MCF 10A (cell line): ENCODE data around the gene ACR. TPM values are rescaled to one million over a fixed set of nuclear protein-coding genes. Genes with fewer than 3 reads are reported as not detected.

Experiments used
- Bru-seq: library from RNA; stranded (reverse); fragments of 400-500 nt; gene quantifications from one replicate; lab custom pipeline; 2021; lab: Mats Ljungman, UMichigan
- BruChase-seq, 2 experiments: library from RNA; stranded (reverse); fragments of 400-500 nt; gene quantifications; one replicate each; lab custom pipeline; 2021; lab: Mats Ljungman, UMichigan
- BruUV-seq: library from RNA; stranded (reverse); fragments of 400-500 nt; replicated peaks from 2 replicates; lab custom pipeline; 2021; lab: Mats Ljungman, UMichigan
- CTCF ChIA-PET: fragments of 300-600 bp; sonication (Branson Sonifier 250); formaldehyde crosslinking; extraction: SDS; loops from one replicate; lab custom pipeline; 2021; ENCODE audit warnings: antibody characterized with exemption, inconsistent platforms; lab: Yijun Ruan, JAX
- POLR2A ChIA-PET: fragments of 300-600, 350-650 bp; sonication (Branson Sonifier 250); formaldehyde crosslinking; extraction: SDS; loops from one replicate; lab custom pipeline; 2020; ENCODE audit warnings: antibody characterized with exemption, inconsistent platforms; lab: Yijun Ruan, JAX
- DNase-seq: peaks from one replicate; pipeline ENCODE4 v3.0.0-alpha.2; 2018; ENCODE audit not compliant: unreplicated experiment
- H3K27ac Mint-ChIP-seq: one replicate; pipeline ENCODE4 v1.8.0; 2022; ENCODE audit warnings: mild to moderate bottlenecking, low read depth, mixed read lengths; ENCODE audit not compliant: unreplicated experiment
- H3K27me3 Mint-ChIP-seq: one replicate; pipeline ENCODE4 v1.8.0; 2022; ENCODE audit warnings: mixed read lengths; ENCODE audit not compliant: insufficient read depth, unreplicated experiment
- H3K36me3 Mint-ChIP-seq: one replicate; pipeline ENCODE4 v1.8.0; 2022; ENCODE audit warnings: mild to moderate bottlenecking, moderate library complexity, mixed read lengths; ENCODE audit not compliant: insufficient read depth, unreplicated experiment
- H3K4me1 Mint-ChIP-seq: one replicate; pipeline ENCODE4 v1.8.0; 2022; ENCODE audit warnings: mixed read lengths; ENCODE audit not compliant: insufficient read depth, unreplicated experiment
- H3K4me3 Mint-ChIP-seq: one replicate; pipeline ENCODE4 v1.8.0; 2022; ENCODE audit warnings: mild to moderate bottlenecking, moderate library complexity, mixed read lengths; ENCODE audit not compliant: unreplicated experiment
- H3K9me3 Mint-ChIP-seq: one replicate; pipeline ENCODE4 v1.8.0; 2022; ENCODE audit warnings: mixed read lengths; ENCODE audit not compliant: unreplicated experiment
- CTCF ChIP-seq: fragments of 200-600 bp; IDR thresholded peaks from one replicate; pipeline ENCODE4 v1.8.0; 2022; ENCODE audit warnings: antibody characterized with exemption, mild to moderate bottlenecking; ENCODE audit not compliant: unreplicated experiment
- intact Hi-C: fragments of 100-400 bp; cut with micrococcal nuclease; formaldehyde crosslinking; loops from 2 replicates; pipeline ENCODE4 v1.14.1; 2022
- long read RNA-seq: library from polyadenylated mRNA; stranded (forward); transcript quantifications from one replicate; pipeline ENCODE4 v2.0.0, GENCODE V29; 2022
- total RNA-seq: library from RNA; stranded (reverse); gene quantifications from 2 replicates; pipeline ENCODE4 v1.2.3, GENCODE V29; 2022

ACR gene
- total RNA-seq = not detected in 2 replicates
- Bru-seq, nascent RNA = not detected
- percentile 16 among the genes with signal in this experiment for BruChase-seq, experiment 1, labeled RNA remaining after a 6-hour chase
- BruChase-seq, experiment 2, labeled RNA remaining after a 2-hour chase = not detected
- long read RNA-seq = 0 reads

GRCh38 chr22:50737728-50738648 lies at the start of gene ACR:
TSS of gene ACR (plus strand) at chr22:50738204. CDS start at chr22:50738236, 32 bp downstream.
- H3K4me1 Mint-ChIP-seq = no peaks in the 10 kb centered on the region
- TF ChIP-seq CTCF = no peak
- no TSS peak for BruUV-seq
- H3K36me3 Mint-ChIP-seq = no peaks in the 10 kb centered on the region
- intact Hi-C loops = no loop called here
- no peaks in the 10 kb centered on the region for H3K9me3 Mint-ChIP-seq
- DNase-seq = no peak
- POLR2A ChIA-PET = no interaction called here
- H3K27ac Mint-ChIP-seq = no peak within 1 kb of the TSS
- CTCF ChIA-PET = interaction anchor here (0.5 kb wide), 1 partner anchor 396 kb away, joined by 3 read pairs; no protein-coding TSS in a partner anchor
- H3K27me3 Mint-ChIP-seq = peaks cover 41% of the 10 kb centered on the region
- H3K4me3 Mint-ChIP-seq = no peak within 1 kb of the TSS

GRCh38 chr22:50688448-50688847 lies 49.6 kb upstream of the ACR start:
- Mint-ChIP-seq H3K4me3 (no peak overlapping the region), H3K4me1 (peaks cover 11% of the 10 kb centered on the region), H3K36me3 (no peaks in the 10 kb centered on the region), H3K27ac (no peak overlapping the region), H3K27me3 (peaks cover 15% of the 10 kb centered on the region), H3K9me3 (no peaks in the 10 kb centered on the region)
- TF ChIP-seq CTCF = no peak
- CTCF ChIA-PET = no interaction called here
- BruUV-seq = no TSS peak
- POLR2A ChIA-PET = no interaction called here
- no peak for DNase-seq
- intact Hi-C loops = no loop called here

GRCh38 chr22:50691521-50691920 lies 46.5 kb upstream of the ACR start:
- no peaks in the 10 kb centered on the region for H3K36me3 Mint-ChIP-seq
- no TSS peak for BruUV-seq
- peaks cover 6% of the 10 kb centered on the region for H3K4me1 Mint-ChIP-seq
- no peak overlapping the region for H3K27ac Mint-ChIP-seq
- ChIA-PET POLR2A (interaction anchor here (0.7 to 2.1 kb wide), 2 partner anchors 64 to 69 kb away, joined by 5 read pairs; partner anchors contain the start of gene ARSA), CTCF (interaction anchor here (0.6 to 5.2 kb wide), 20 partner anchors 9 to 542 kb away, joined by 3 to 46 read pairs (median 4); partner anchors contain the start of genes ARSA and SCO2)
- intact Hi-C loops = loop anchor here (1.0 to 2.0 kb wide), 2 partner anchors 63 to 109 kb away; partner anchors contain the start of genes ARSA and CHKB
- peak; percentile 67 for TF ChIP-seq CTCF
- no peak overlapping the region for H3K4me3 Mint-ChIP-seq
- H3K27me3 Mint-ChIP-seq = no peaks in the 10 kb centered on the region
- DNase-seq = peak; percentile 60
- H3K9me3 Mint-ChIP-seq = no peaks in the 10 kb centered on the region

- POLR2A ChIA-PET = interaction anchor here (1.4 to 1.7 kb wide), 2 partner anchors 65 to 111 kb away, joined by 3 to 6 read pairs; partner anchors contain the start of genes ARSA and CHKB
- Mint-ChIP-seq H3K27me3 (no peaks in the 10 kb centered on the region), H3K4me3 (no peak overlapping the region), H3K9me3 (no peaks in the 10 kb centered on the region), H3K4me1 (peaks cover 6% of the 10 kb centered on the region), H3K36me3 (no peaks in the 10 kb centered on the region), H3K27ac (no peak overlapping the region)
- DNase-seq = no peak
- CTCF ChIA-PET = interaction anchor here (0.6 to 5.2 kb wide), 6 partner anchors 21 to 518 kb away, joined by 3 to 46 read pairs (median 3); partner anchors contain the start of genes ARSA and SYCE3
- intact Hi-C loops = no loop called here
- no TSS peak for BruUV-seq
- TF ChIP-seq CTCF = no peak
Measured at GRCh38 chr22:50693462-50693861, 44.5 kb upstream of the ACR start.
